Osteoblast (primary cell): ENCODE data around the gene GRID2IP. TPM values are rescaled to one million over a fixed set of nuclear protein-coding genes. Genes with fewer than 3 reads are reported as not detected.
"Not testable (repeated sequence)": the region's sequence is repeated elsewhere in the genome, so short reads cannot be mapped to it uniquely, and the experiment has no call there.

Experiments used
- DNase-seq: peaks from one replicate; pipeline ENCODE4 v3.0.0; 2011; ENCODE audit warnings: low spot score, mixed read lengths; ENCODE audit not compliant: insufficient read length; ENCODE audit errors: missing footprints
- H2AFZ ChIP-seq: 2 replicates; pipeline ENCODE4 v1.6.0; 2011; ENCODE audit warnings: mild to moderate bottlenecking, low read length
- H3K27ac ChIP-seq: 2 replicates; pipeline ENCODE4 v1.5.1; 2011; ENCODE audit warnings: mild to moderate bottlenecking, low read depth, low read length, moderate library complexity
- H3K27me3 ChIP-seq: 2 replicates; pipeline ENCODE4 v1.6.0; 2012; ENCODE audit warnings: mild to moderate bottlenecking, control low read depth, inconsistent platforms, low read length, moderate library complexity; ENCODE audit not compliant: insufficient read depth
- H3K36me3 ChIP-seq: 2 replicates; pipeline ENCODE4 v1.5.1; 2011; ENCODE audit warnings: mild to moderate bottlenecking, low read length, control low read depth, moderate library complexity; ENCODE audit not compliant: insufficient read depth
- H3K4me1 ChIP-seq: 2 replicates; pipeline ENCODE4 v1.5.1; 2011; ENCODE audit warnings: mild to moderate bottlenecking, low read length, control low read depth, moderate library complexity; ENCODE audit not compliant: insufficient read depth
- H3K4me2 ChIP-seq: 2 replicates; pipeline ENCODE4 v1.6.0; 2011; ENCODE audit warnings: mild to moderate bottlenecking, low read length; ENCODE audit not compliant: insufficient read depth
- H3K4me3 ChIP-seq: fragments of 200-600 bp; sonication (generic); 3 replicates; pipeline ENCODE4 v1.5.1; 2012; ENCODE audit warnings: mild to moderate bottlenecking, low read length, inconsistent platforms; ENCODE audit not compliant: insufficient read depth
- H3K79me2 ChIP-seq: 2 replicates; pipeline ENCODE4 v1.6.0; 2012; ENCODE audit warnings: mild to moderate bottlenecking, low read length, control low read depth, inconsistent platforms; ENCODE audit not compliant: insufficient read depth
- H3K9me3 ChIP-seq: 2 replicates; pipeline ENCODE4 v1.5.1; 2011; ENCODE audit warnings: low read depth, low read length, control low read depth
- H4K20me1 ChIP-seq: 2 replicates; pipeline ENCODE4 v1.6.0; 2012; ENCODE audit warnings: mild to moderate bottlenecking, low read length, control low read depth; ENCODE audit not compliant: insufficient read depth
- total RNA-seq: library from RNA; depleted of rRNA; stranded (reverse); fragments of >200 nt; gene quantifications from 2 replicates; pipeline ENCODE4 v1.2.3, GENCODE V29; 2012
- TF ChIP-seq, protein P1 (sequence below): IDR thresholded peaks from 2 replicates; pipeline ENCODE4 v1.5.1; 2011; ENCODE audit warnings: mild to moderate bottlenecking, low read depth, low read length, moderate library complexity; ENCODE audit errors: extremely low read depth

Gene GRID2IP
- total RNA-seq, 1 donor: not detected

DNA sequence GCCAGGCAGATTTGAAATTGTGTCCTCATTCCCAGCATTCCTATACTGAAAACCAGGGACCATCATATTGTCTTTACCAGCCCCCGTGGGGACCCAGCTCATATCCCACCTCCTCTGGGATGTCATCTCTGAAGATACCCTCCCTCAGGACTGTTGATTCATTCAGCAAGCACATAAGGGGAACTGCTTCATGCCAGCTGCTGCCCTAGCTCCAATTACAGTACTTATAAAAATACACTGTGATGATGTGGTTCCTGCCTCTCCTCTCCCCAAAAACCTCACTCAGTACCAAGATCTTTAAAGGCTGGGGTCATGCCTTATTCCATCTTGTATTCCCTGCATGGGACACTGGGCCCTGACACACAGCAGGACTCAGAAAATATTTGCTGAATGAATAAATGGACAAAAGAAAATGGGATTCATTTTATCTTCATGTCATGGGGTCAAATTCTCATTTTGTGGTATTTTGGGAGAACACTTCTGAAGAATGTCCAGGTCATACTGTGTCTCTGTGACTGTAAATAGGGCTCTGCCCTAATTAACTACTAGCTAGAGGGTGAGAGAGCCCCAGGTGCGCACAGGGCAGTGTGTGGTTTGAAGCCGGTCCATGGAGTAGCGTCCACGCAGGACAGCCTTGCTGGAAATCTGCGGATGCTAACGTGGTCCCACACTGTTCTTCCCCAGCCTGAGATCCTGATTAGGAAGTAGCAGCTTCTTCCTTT is 74.5 kb downstream of the GRID2IP start:
- H3K9me3 ChIP-seq: no peaks in the 10 kb centered on the region
- peak overlapping the region; percentile 8 for H3K4me3 ChIP-seq
- H3K27me3 ChIP-seq: no peaks in the 10 kb centered on the region
- H3K79me2 ChIP-seq: peaks cover 100% of the 10 kb centered on the region
- peak overlapping the region; percentile 56 for H3K27ac ChIP-seq
- H3K4me2 ChIP-seq: peak overlapping the region; percentile 15
- TF ChIP-seq, protein P1, sequence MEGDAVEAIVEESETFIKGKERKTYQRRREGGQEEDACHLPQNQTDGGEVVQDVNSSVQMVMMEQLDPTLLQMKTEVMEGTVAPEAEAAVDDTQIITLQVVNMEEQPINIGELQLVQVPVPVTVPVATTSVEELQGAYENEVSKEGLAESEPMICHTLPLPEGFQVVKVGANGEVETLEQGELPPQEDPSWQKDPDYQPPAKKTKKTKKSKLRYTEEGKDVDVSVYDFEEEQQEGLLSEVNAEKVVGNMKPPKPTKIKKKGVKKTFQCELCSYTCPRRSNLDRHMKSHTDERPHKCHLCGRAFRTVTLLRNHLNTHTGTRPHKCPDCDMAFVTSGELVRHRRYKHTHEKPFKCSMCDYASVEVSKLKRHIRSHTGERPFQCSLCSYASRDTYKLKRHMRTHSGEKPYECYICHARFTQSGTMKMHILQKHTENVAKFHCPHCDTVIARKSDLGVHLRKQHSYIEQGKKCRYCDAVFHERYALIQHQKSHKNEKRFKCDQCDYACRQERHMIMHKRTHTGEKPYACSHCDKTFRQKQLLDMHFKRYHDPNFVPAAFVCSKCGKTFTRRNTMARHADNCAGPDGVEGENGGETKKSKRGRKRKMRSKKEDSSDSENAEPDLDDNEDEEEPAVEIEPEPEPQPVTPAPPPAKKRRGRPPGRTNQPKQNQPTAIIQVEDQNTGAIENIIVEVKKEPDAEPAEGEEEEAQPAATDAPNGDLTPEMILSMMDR: no peak
- peaks cover 44% of the 10 kb centered on the region for H3K4me1 ChIP-seq
- DNase-seq: no peak
- peaks cover 97% of the 10 kb centered on the region for H4K20me1 ChIP-seq
- H2AFZ ChIP-seq: no peak overlapping the region
- peaks cover 66% of the 10 kb centered on the region for H3K36me3 ChIP-seq

- H3K27ac ChIP-seq: peak overlapping the region; percentile 56
- TF ChIP-seq, protein P1: no peak
- DNase-seq: no peak
- H3K4me3 ChIP-seq: no peak overlapping the region
- H4K20me1 ChIP-seq: peaks cover 86% of the 10 kb centered on the region
- no peaks in the 10 kb centered on the region for H3K9me3 ChIP-seq
- no peak overlapping the region for H2AFZ ChIP-seq
- no peaks in the 10 kb centered on the region for H3K27me3 ChIP-seq
- H3K79me2 ChIP-seq: peaks cover 96% of the 10 kb centered on the region
- H3K4me2 ChIP-seq: no peak overlapping the region
- peaks cover 64% of the 10 kb centered on the region for H3K36me3 ChIP-seq
- H3K4me1 ChIP-seq: peaks cover 33% of the 10 kb centered on the region
Observed at GRCh38 chr7:6475433-6476186, 75.7 kb downstream of the GRID2IP start.

DNA sequence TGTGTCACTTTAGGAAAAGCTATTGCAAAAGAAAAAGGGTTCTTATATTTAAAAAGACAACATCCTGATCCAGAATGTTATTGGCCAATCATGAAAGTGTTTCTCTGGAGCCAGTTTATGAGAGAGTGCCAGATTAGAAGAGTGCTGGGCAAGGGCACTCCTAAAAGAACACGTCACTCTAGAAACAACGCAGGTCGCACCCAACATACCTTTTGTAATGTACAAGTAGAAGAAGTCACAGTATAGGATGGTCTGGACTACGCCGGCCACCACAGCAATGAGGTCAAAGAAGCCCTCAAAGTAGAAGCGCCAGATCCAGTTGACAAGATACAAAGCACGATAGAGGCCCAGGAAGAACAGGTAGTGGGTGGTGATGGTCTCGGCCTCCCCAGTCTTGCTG is 85.4 kb downstream of the GRID2IP start:
- TF ChIP-seq, protein P1: no peak
- Histone ChIP-seq H3K79me2 (peaks cover 49% of the 10 kb centered on the region), H4K20me1 (peaks cover 48% of the 10 kb centered on the region), H3K27ac (no peak overlapping the region), H2AFZ (no peak overlapping the region), H3K27me3 (no peaks in the 10 kb centered on the region), H3K4me3 (no peak overlapping the region), H3K4me2 (no peak overlapping the region), H3K4me1 (peaks cover 11% of the 10 kb centered on the region), H3K36me3 (peaks cover 87% of the 10 kb centered on the region), H3K9me3 (no peaks in the 10 kb centered on the region)
- DNase-seq: no peak

DNA sequence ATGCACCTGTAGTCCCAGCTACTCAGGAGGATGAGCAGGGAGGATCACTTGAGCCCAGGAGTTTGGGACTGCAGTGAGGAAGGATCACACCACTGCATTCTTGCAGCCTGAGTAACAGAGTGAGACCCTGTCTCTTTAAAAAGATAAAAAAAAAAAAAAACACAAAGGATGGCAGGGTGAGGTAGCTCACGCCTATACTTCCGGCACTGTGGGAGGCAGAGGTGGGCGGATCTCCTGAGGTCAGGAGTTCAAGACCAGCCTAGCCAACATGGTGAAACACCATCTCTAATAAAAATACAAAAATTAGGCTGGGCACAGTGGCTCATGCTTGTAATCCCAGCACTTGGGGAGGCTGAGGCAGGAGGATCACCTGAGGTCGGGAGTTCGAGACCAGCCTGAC is 87.7 kb downstream of the GRID2IP start:
- H3K27ac ChIP-seq, H3K4me2 ChIP-seq, DNase-seq, H3K9me3 ChIP-seq, H3K27me3 ChIP-seq, H3K4me3 ChIP-seq, H2AFZ ChIP-seq: not testable (repeated sequence)
- peaks cover 75% of the 10 kb centered on the region for H3K36me3 ChIP-seq
- H4K20me1 ChIP-seq: peaks cover 37% of the 10 kb centered on the region
- peaks cover 30% of the 10 kb centered on the region for H3K79me2 ChIP-seq
- peaks cover 11% of the 10 kb centered on the region for H3K4me1 ChIP-seq
